Liver (tissue), 3 donors: ENCODE measurements around the gene TEX264.

Experiments used
- ATF3 ChIP-seq: IDR thresholded peaks from 2 replicates; pipeline ENCODE4 v1.6.1; 2016; ENCODE audit warnings: antibody characterized with exemption
- CTCF ChIP-seq: fragments of 150-350 bp; IDR thresholded peaks from 2 replicates; pipeline ENCODE4 v1.5.1; 2017; ENCODE audit warnings: improper control_type of control experiment, low read depth, low read length; ENCODE audit not compliant: missing input control
- EGR1 ChIP-seq, 2 donors: IDR thresholded peaks; 2 replicates each; pipeline ENCODE4 v1.6.1; 2016 to 2018; ENCODE audit warnings: antibody characterized with exemption in 2 of 2, low read depth in 2 of 2
- JUND ChIP-seq, 2 donors: IDR thresholded peaks; 2 replicates each; pipeline ENCODE4 v1.6.1; 2016; ENCODE audit warnings: antibody characterized with exemption in 2 of 2
- MAX ChIP-seq: IDR thresholded peaks from 2 replicates; pipeline ENCODE4 v1.6.1; 2016; ENCODE audit warnings: antibody characterized with exemption
- RAD21 ChIP-seq, 2 donors: IDR thresholded peaks; 2 replicates each; pipeline ENCODE4 v1.6.1; 2016; ENCODE audit warnings: antibody characterized with exemption in 2 of 2, mild to moderate bottlenecking in 2 of 2
- REST ChIP-seq: IDR thresholded peaks from 2 replicates; pipeline ENCODE4 v1.6.1; 2016; ENCODE audit warnings: antibody characterized with exemption, mild to moderate bottlenecking
- SP1 ChIP-seq: IDR thresholded peaks from 2 replicates; pipeline ENCODE4 v1.6.1; 2018; ENCODE audit warnings: antibody characterized with exemption, mild to moderate bottlenecking
- TAF1 ChIP-seq: conservative IDR thresholded peaks from 2 replicates; pipeline ENCODE4 v1.6.1; 2016; ENCODE audit warnings: antibody characterized with exemption, mild to moderate bottlenecking
- donor health status: healthy.
- donor health status: healthy.

GRCh38 chr3:51712963-51713362 is 41.9 kb downstream of the TEX264 start:
- TF ChIP-seq MAX (no peak), CTCF (no peak), EGR1 (IDR thresholded peaks at IDR 0.05; ENCODE audit: low read depth in 2 of 2) (no peak), SP1 (no peak), TAF1 (no peak), RAD21 (IDR thresholded peaks at IDR 0.05) (no peak), ATF3 (no peak), JUND (IDR thresholded peaks at IDR 0.05) (no peak), REST (no peak)
